ENCODE data around the gene TEX48. TPM values are rescaled to one million over a fixed set of nuclear protein-coding genes. Genes with fewer than 3 reads are reported as not detected.

Gene TEX48
- total and polyA plus RNA-seq, 10 of the 15 experiments (the other 5 are each of a cell fraction or from before 2014, with no cell fraction given) = not detected

DNA sequence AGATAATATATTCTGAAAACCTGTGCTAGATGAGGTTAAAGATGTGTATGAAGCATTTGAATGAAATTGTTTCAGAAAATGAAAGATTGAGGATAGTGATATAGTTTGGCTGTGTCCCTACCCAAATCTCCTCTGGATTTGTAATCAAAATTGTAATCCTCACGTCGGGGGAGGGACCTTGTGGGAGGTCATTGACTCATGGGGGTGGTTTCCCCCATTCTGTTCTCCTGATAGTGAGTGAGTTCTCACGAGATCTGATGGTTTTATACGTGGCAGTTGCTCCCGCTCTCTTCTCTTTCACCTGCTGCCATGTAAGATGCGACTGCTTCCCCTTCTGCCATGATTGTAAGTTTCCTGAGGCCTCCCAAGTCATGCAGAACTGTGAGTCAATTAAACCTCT is 2.0 kb upstream of the TEX48 start:
- DNase-seq (ENCODE audit: low read depth, low spot score) (no peak), FAIRE-seq (no peak), ATAC-seq (no peak)
- no peak overlapping the region for H3K27ac ChIP-seq (ENCODE audit: control insufficient read depth, insufficient read depth)
- no peak overlapping the region for H3K9ac ChIP-seq (ENCODE audit: control insufficient read depth, insufficient read depth, low read length)
- H3K4me3 ChIP-seq = no peak overlapping the region
- no peak overlapping the region for H3K4me2 ChIP-seq (ENCODE audit: control insufficient read depth, insufficient read depth)
- ChIA-PET RAD21 (ENCODE audit: unreplicated experiment) (interaction anchor here (1.2 kb wide), 1 partner anchor 222 kb away, joined by 3 read pairs; no protein-coding TSS in a partner anchor), SMC1A (ENCODE audit: uncharacterized antibody, unreplicated experiment) (interaction anchor here (0.6 to 4.1 kb wide), 6 partner anchors 31 to 332 kb away, joined by 3 to 41 read pairs (median 4); no protein-coding TSS in a partner anchor), CTCF (interaction anchor here (0.8 to 11.6 kb wide), 7 partner anchors 9 to 330 kb away, joined by 3 to 135 read pairs (median 9); no protein-coding TSS in a partner anchor), POLR2A (no interaction called here)
- H2AFZ ChIP-seq (ENCODE audit: control insufficient read depth, low read depth, low read length) = no peak overlapping the region
- in situ Hi-C loops (cut with MboI) (no loop called here), intact Hi-C loops (cut with micrococcal nuclease; ENCODE audit: unreplicated experiment) (no loop called here)
- no peaks in the 10 kb centered on the region for H3K79me2 ChIP-seq (ENCODE audit: control insufficient read depth, insufficient read depth, low read length)
- H4K20me1 ChIP-seq (ENCODE audit: control insufficient read depth, insufficient read depth) = no peaks in the 10 kb centered on the region
- peaks cover 0 to 4% of the 10 kb centered on the region in 2 experiments; a peak in 2 of 4 replicates for H3K27me3 ChIP-seq (replicated peaks in 1 of 2; ENCODE audit: control insufficient read depth in 2 of 2, insufficient read depth in 2 of 2, low read length in 1 of 2)
- no peaks in the 10 kb centered on the region for H3K9me3 ChIP-seq (replicated peaks; ENCODE audit: control insufficient read depth, insufficient read depth, low read length)
- WGBS (ENCODE audit: insufficient coverage, insufficient replicate concordance, low lambda C conversion rate, missing lambda C conversion rate) = 55% methylated on average over 6 of the region's 6 CpGs
- no peaks in the 10 kb centered on the region for H3K4me1 ChIP-seq (ENCODE audit: control insufficient read depth, insufficient read depth, low read length)
- no peaks in the 10 kb centered on the region for H3K36me3 ChIP-seq (ENCODE audit: control insufficient read depth in 2 of 2, insufficient read depth in 2 of 2, low read length in 1 of 2)
- no TSS peak for BruUV-seq (replicated peaks)
- no peak for TF ChIP-seq SP1 (IDR thresholded peaks at IDR 0.05; ENCODE audit: low read depth, low read length)
- no peak for TF ChIP-seq E2F8 (IDR thresholded peaks at IDR 0.05; ENCODE audit: low read depth, partially characterized antibody)
- no peak for TF ChIP-seq CHD2 (IDR thresholded peaks at IDR 0.05; ENCODE audit: borderline replicate concordance, low read depth, low read length)
- no peak for TF ChIP-seq POLR2AphosphoS5 (IDR thresholded peaks at IDR 0.05; ENCODE audit: low read length)
- TF ChIP-seq, protein P1, sequence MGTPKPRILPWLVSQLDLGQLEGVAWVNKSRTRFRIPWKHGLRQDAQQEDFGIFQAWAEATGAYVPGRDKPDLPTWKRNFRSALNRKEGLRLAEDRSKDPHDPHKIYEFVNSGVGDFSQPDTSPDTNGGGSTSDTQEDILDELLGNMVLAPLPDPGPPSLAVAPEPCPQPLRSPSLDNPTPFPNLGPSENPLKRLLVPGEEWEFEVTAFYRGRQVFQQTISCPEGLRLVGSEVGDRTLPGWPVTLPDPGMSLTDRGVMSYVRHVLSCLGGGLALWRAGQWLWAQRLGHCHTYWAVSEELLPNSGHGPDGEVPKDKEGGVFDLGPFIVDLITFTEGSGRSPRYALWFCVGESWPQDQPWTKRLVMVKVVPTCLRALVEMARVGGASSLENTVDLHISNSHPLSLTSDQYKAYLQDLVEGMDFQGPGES (IDR thresholded peaks at IDR 0.05) = no peak
- no peak for TF ChIP-seq TBL1XR1 (IDR thresholded peaks at IDR 0.05; ENCODE audit: low read depth, low read length)
- TF ChIP-seq TARDBP (IDR thresholded peaks at IDR 0.05; ENCODE audit: borderline replicate concordance) = no peak
- TF ChIP-seq ZBED1 (IDR thresholded peaks at IDR 0.05; ENCODE audit: borderline replicate concordance) = no peak
- no peak for TF ChIP-seq SRF (IDR thresholded peaks at IDR 0.05; ENCODE audit: low read depth in 2 of 2, low read length in 2 of 2)
- TF ChIP-seq SUZ12 (IDR thresholded peaks at IDR 0.05; ENCODE audit: unreplicated experiment) = no peak
- TF ChIP-seq LARP7 (IDR thresholded peaks at IDR 0.05) = no peak
- no peak for TF ChIP-seq YY1 (IDR thresholded peaks at IDR 0.05; ENCODE audit: low read depth, low read length)
- TF ChIP-seq NR2C1 (IDR thresholded peaks at IDR 0.05) = no peak
